ENCODE results near the gene ENG.
"Not testable (repeated sequence)": the region's sequence is repeated elsewhere in the genome, so short reads cannot be mapped to it uniquely, and the experiment has no call there.

Gene ENG

GRCh38 chr9:127847178-127847510 lies 7.3 kb downstream of the ENG start:
- Histone ChIP-seq H3K4me2 (ENCODE audit: low read depth, low read length, poor library complexity, severe bottlenecking) (no peak overlapping the region), H3F3A (ENCODE audit: insufficient read depth) (no peaks in the 10 kb centered on the region), H3K9me3 (ENCODE audit: insufficient read depth, low read length) (peaks cover 8% of the 10 kb centered on the region; the same call in 1 of the 2 replicates), H3K27me3 (ENCODE audit: low read length) (no peaks in the 10 kb centered on the region), H3K79me2 (ENCODE audit: insufficient read depth, low read length) (no peaks in the 10 kb centered on the region), H2AFZ (ENCODE audit: low read depth, low read length, severe bottlenecking) (no peak overlapping the region), H3K9me2 (replicated peaks; ENCODE audit: insufficient read depth, low read length) (no peaks in the 10 kb centered on the region), H3K27ac (ENCODE audit: low read depth, low read length) (no peak overlapping the region), H4K20me1 (ENCODE audit: low read depth, low read length) (no peaks in the 10 kb centered on the region), H3K36me3 (ENCODE audit: low read length) (no peaks in the 10 kb centered on the region), H3K9ac (ENCODE audit: low read length) (no peak overlapping the region), H3K4me3 (ENCODE audit: insufficient read depth, low read length, poor library complexity, severe bottlenecking) (no peak overlapping the region)
- no peak for TF ChIP-seq EZH2phosphoT487 (conservative IDR thresholded peaks at IDR 0.05; ENCODE audit: low read length)
- TF ChIP-seq, protein P1, sequence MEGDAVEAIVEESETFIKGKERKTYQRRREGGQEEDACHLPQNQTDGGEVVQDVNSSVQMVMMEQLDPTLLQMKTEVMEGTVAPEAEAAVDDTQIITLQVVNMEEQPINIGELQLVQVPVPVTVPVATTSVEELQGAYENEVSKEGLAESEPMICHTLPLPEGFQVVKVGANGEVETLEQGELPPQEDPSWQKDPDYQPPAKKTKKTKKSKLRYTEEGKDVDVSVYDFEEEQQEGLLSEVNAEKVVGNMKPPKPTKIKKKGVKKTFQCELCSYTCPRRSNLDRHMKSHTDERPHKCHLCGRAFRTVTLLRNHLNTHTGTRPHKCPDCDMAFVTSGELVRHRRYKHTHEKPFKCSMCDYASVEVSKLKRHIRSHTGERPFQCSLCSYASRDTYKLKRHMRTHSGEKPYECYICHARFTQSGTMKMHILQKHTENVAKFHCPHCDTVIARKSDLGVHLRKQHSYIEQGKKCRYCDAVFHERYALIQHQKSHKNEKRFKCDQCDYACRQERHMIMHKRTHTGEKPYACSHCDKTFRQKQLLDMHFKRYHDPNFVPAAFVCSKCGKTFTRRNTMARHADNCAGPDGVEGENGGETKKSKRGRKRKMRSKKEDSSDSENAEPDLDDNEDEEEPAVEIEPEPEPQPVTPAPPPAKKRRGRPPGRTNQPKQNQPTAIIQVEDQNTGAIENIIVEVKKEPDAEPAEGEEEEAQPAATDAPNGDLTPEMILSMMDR (IDR thresholded peaks at IDR 0.05; ENCODE audit: insufficient read depth, low read length, poor library complexity, severe bottlenecking) = no peak

GRCh38 chr9:127846443-127847177 lies 7.8 kb downstream of the ENG start:
- H3K9me2 ChIP-seq (replicated peaks; ENCODE audit: insufficient read depth, low read length) = no peaks in the 10 kb centered on the region
- H2AFZ ChIP-seq (ENCODE audit: low read depth, low read length, severe bottlenecking) = no peak overlapping the region
- no peaks in the 10 kb centered on the region for H3K36me3 ChIP-seq (ENCODE audit: low read length)
- no peak overlapping the region for H3K4me2 ChIP-seq (ENCODE audit: low read depth, low read length, poor library complexity, severe bottlenecking)
- H3K9me3 ChIP-seq (ENCODE audit: insufficient read depth, low read length) = peaks cover 8% of the 10 kb centered on the region; the same call in 1 of the 2 replicates
- H3K27me3 ChIP-seq (ENCODE audit: low read length) = no peaks in the 10 kb centered on the region
- H3K4me3 ChIP-seq (ENCODE audit: insufficient read depth, low read length, poor library complexity, severe bottlenecking) = no peak overlapping the region
- H3K9ac ChIP-seq (ENCODE audit: low read length) = no peak overlapping the region
- no peaks in the 10 kb centered on the region for H3F3A ChIP-seq (ENCODE audit: insufficient read depth)
- H3K79me2 ChIP-seq (ENCODE audit: insufficient read depth, low read length) = no peaks in the 10 kb centered on the region
- no peak overlapping the region for H3K27ac ChIP-seq (ENCODE audit: low read depth, low read length)
- TF ChIP-seq, protein P1 (IDR thresholded peaks at IDR 0.05; ENCODE audit: insufficient read depth, low read length, poor library complexity, severe bottlenecking) = no peak
- no peak for TF ChIP-seq EZH2phosphoT487 (conservative IDR thresholded peaks at IDR 0.05; ENCODE audit: low read length)
- H4K20me1 ChIP-seq (ENCODE audit: low read depth, low read length) = no peaks in the 10 kb centered on the region

GRCh38 chr9:127845619-127846018 lies 8.8 kb downstream of the ENG start:
- not testable (repeated sequence) for H3K9ac ChIP-seq (ENCODE audit: low read length); H3K9me2 ChIP-seq (replicated peaks; ENCODE audit: insufficient read depth, low read length); H2AFZ ChIP-seq (ENCODE audit: low read depth, low read length, severe bottlenecking); H3K9me3 ChIP-seq (ENCODE audit: insufficient read depth, low read length); H3K27ac ChIP-seq (ENCODE audit: low read depth, low read length); H3K4me3 ChIP-seq (ENCODE audit: insufficient read depth, low read length, poor library complexity, severe bottlenecking); H3K4me2 ChIP-seq (ENCODE audit: low read depth, low read length, poor library complexity, severe bottlenecking); H3F3A ChIP-seq (ENCODE audit: insufficient read depth); H3K27me3 ChIP-seq (ENCODE audit: low read length); H3K79me2 ChIP-seq (ENCODE audit: insufficient read depth, low read length); H3K36me3 ChIP-seq (ENCODE audit: low read length); H4K20me1 ChIP-seq (ENCODE audit: low read depth, low read length)

DNA sequence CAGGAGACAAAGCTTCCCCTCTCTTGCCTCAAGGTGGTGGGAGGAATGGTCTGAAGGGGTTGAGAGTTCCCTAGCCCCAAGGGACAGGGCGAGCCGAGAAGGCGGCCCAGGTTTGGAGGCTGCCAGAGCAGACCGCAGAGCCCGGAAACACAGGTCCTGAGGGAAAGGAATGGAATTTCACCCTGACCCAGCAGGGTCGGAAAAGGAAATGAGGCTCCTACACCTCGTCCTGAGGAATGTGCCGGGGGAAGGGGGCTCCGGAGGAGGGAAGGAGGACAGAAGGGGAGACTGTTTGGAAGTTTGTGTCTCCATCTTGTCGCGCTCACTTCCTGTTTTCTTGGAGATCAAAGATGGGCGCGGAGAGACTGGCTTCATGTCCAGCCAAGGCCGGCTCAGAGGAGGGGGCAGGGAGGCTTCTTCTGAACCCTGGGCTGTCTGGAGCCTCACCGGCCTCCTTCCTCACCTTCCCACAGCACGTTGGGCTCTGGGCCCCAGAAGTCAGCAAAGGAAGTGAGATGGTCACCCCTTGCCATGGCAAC lies 9.6 kb downstream of the ENG start:
- no peak overlapping the region for H3K4me2 ChIP-seq (ENCODE audit: low read depth, low read length, poor library complexity, severe bottlenecking)
- TF ChIP-seq, protein P1 (IDR thresholded peaks at IDR 0.05; ENCODE audit: insufficient read depth, low read length, poor library complexity, severe bottlenecking) = no peak
- no peak for TF ChIP-seq EZH2phosphoT487 (conservative IDR thresholded peaks at IDR 0.05; ENCODE audit: low read length)
- H3K4me3 ChIP-seq (ENCODE audit: insufficient read depth, low read length, poor library complexity, severe bottlenecking) = no peak overlapping the region
- no peak overlapping the region for H3K27ac ChIP-seq (ENCODE audit: low read depth, low read length)
- no peaks in the 10 kb centered on the region for H3F3A ChIP-seq (ENCODE audit: insufficient read depth)
- H3K9ac ChIP-seq (ENCODE audit: low read length) = no peak overlapping the region
- H4K20me1 ChIP-seq (ENCODE audit: low read depth, low read length) = no peaks in the 10 kb centered on the region
- H3K9me3 ChIP-seq (ENCODE audit: insufficient read depth, low read length) = peaks cover 8% of the 10 kb centered on the region; the same call in 1 of the 2 replicates
- no peaks in the 10 kb centered on the region for H3K27me3 ChIP-seq (ENCODE audit: low read length)
- no peak overlapping the region for H2AFZ ChIP-seq (ENCODE audit: low read depth, low read length, severe bottlenecking)
- H3K36me3 ChIP-seq (ENCODE audit: low read length) = no peaks in the 10 kb centered on the region
- H3K9me2 ChIP-seq (replicated peaks; ENCODE audit: insufficient read depth, low read length) = no peaks in the 10 kb centered on the region
- H3K79me2 ChIP-seq (ENCODE audit: insufficient read depth, low read length) = no peaks in the 10 kb centered on the region

All from SU-DHL-6 (cell line).